Large intestine (tissue), 1 donor: Measurements from ENCODE around the gene MED25. TPM values are rescaled to one million over a fixed set of nuclear protein-coding genes. Genes with fewer than 3 reads are reported as not detected.

Experiments
- polyA plus RNA-seq: library from polyadenylated mRNA; unstranded; fragments of 120-200 nt; gene quantifications from one replicate; pipeline ENCODE4 v1.2.1, GENCODE V29; 2013

MED25 gene
- polyA plus RNA-seq, 1 donor = 57.7 TPM

Other genes with a start within 250 kb of the MED25 start
- gene NOSIP, start 237.7 kb upstream of the MED25 start, polyA plus RNA-seq = 51.3 TPM
- gene PRRG2, start 237.0 kb upstream of the MED25 start, polyA plus RNA-seq = 11.4 TPM
- gene PRR12, start 227.1 kb upstream of the MED25 start, polyA plus RNA-seq = 19.1 TPM
- gene RRAS, start 178.1 kb upstream of the MED25 start, polyA plus RNA-seq = 36.8 TPM
- 35.4 TPM for gene SCAF1, start 176.1 kb upstream of the MED25 start, polyA plus RNA-seq
- gene IRF3, start 152.4 kb upstream of the MED25 start, polyA plus RNA-seq = 95.2 TPM
- 22.4 TPM for gene BCL2L12, start 152.4 kb upstream of the MED25 start, polyA plus RNA-seq
- gene PRMT1, start 141.0 kb upstream of the MED25 start, polyA plus RNA-seq = 125 TPM
- gene ADM5, start 128.7 kb upstream of the MED25 start, polyA plus RNA-seq = 1.4 TPM
- 7.4 TPM for gene CPT1C, start 127.2 kb upstream of the MED25 start, polyA plus RNA-seq
- 0.15 TPM for gene TSKS, start 55.0 kb upstream of the MED25 start, polyA plus RNA-seq
- 60.5 TPM for gene AP2A1, start 51.3 kb upstream of the MED25 start, polyA plus RNA-seq
- 18.4 TPM for gene FUZ, start 5.0 kb upstream of the MED25 start, polyA plus RNA-seq
- 153 TPM for gene PTOV1, start 32.9 kb downstream of the MED25 start, polyA plus RNA-seq
- gene PNKP, start 49.3 kb downstream of the MED25 start, polyA plus RNA-seq = 61.2 TPM
- 38.5 TPM for gene AKT1S1, start 59.1 kb downstream of the MED25 start, polyA plus RNA-seq
- gene TBC1D17, start 59.4 kb downstream of the MED25 start, polyA plus RNA-seq = 31.6 TPM
- 3.5 TPM for gene IL4I1, start 78.6 kb downstream of the MED25 start, polyA plus RNA-seq
- gene ATF5, start 110.9 kb downstream of the MED25 start, polyA plus RNA-seq = 44.7 TPM
- 46.2 TPM for gene NUP62, start 111.2 kb downstream of the MED25 start, polyA plus RNA-seq
- 23.8 TPM for gene SIGLEC11, start 142.9 kb downstream of the MED25 start, polyA plus RNA-seq
- gene VRK3, start 207.1 kb downstream of the MED25 start, polyA plus RNA-seq = 52.9 TPM
- 6.7 TPM for gene ZNF473, start 207.7 kb downstream of the MED25 start, polyA plus RNA-seq